ENCODE results near the gene EML5. TPM values are rescaled to one million over a fixed set of nuclear protein-coding genes. Genes with fewer than 3 reads are reported as not detected.

Gene EML5
- total RNA-seq, 3 donors from 2014 or later (not counting 1 experiment from before 2014, with no cell fraction given): 0.68 to 1.3 (median 1.0) TPM

- Histone ChIP-seq H3K4me3 (ENCODE audit: low read length) (no peak overlapping the region), H3K27me3 (ENCODE audit: control insufficient read depth, insufficient read depth, low read length) (no peaks in the 10 kb centered on the region), H3K36me3 (ENCODE audit: control insufficient read depth, insufficient read depth, low read length) (no peaks in the 10 kb centered on the region), H3K27ac (ENCODE audit: low read length) (no peak overlapping the region), H3K4me1 (ENCODE audit: control insufficient read depth, insufficient read depth, low read length) (no peaks in the 10 kb centered on the region), H3K9me3 (ENCODE audit: control insufficient read depth, insufficient read depth, low read length) (no peaks in the 10 kb centered on the region)
- no peak for DNase-seq
- no peak overlapping the region for H3K27ac Mint-ChIP-seq
- WGBS (ENCODE audit: insufficient coverage): 100% methylated on average over 3 of the region's 3 CpGs
- no peaks in the 10 kb centered on the region for H3K9me3 Mint-ChIP-seq
- TF ChIP-seq CTCF (IDR thresholded peaks at IDR 0.05): no peak
- H3K4me3 Mint-ChIP-seq: no peak overlapping the region
- H3K4me1 Mint-ChIP-seq: no peaks in the 10 kb centered on the region
- intact Hi-C loops (cut with micrococcal nuclease): no loop called here
- no peak for ATAC-seq
- peaks cover 13 to 28% of the 10 kb centered on the region in 2 donors for H3K27me3 Mint-ChIP-seq (ENCODE audit: low read depth in 2 of 2)
- no peaks in the 10 kb centered on the region for H3K36me3 Mint-ChIP-seq
Observed at GRCh38 chr14:88775532-88775931, 17.2 kb downstream of the EML5 start.

- Histone ChIP-seq H3K9me3 (ENCODE audit: control insufficient read depth, insufficient read depth, low read length) (peaks cover 18% of the 10 kb centered on the region), H3K4me1 (ENCODE audit: control insufficient read depth, insufficient read depth, low read length) (no peaks in the 10 kb centered on the region), H3K27ac (ENCODE audit: low read length) (no peak overlapping the region), H3K4me3 (ENCODE audit: low read length) (no peak overlapping the region), H3K27me3 (ENCODE audit: control insufficient read depth, insufficient read depth, low read length) (no peaks in the 10 kb centered on the region), H3K36me3 (ENCODE audit: control insufficient read depth, insufficient read depth, low read length) (no peaks in the 10 kb centered on the region)
- Mint-ChIP-seq H3K36me3 (no peaks in the 10 kb centered on the region), H3K27me3 (ENCODE audit: low read depth in 2 of 2) (peaks cover 8 to 11% of the 10 kb centered on the region in 2 donors), H3K4me1 (no peaks in the 10 kb centered on the region), H3K9me3 (peaks cover 0 to 7% of the 10 kb centered on the region in 2 donors), H3K27ac (no peak overlapping the region), H3K4me3 (no peak overlapping the region)
- ATAC-seq (no peak), DNase-seq (no peak)
- no peak for TF ChIP-seq CTCF (IDR thresholded peaks at IDR 0.05)
- intact Hi-C loops (cut with micrococcal nuclease): no loop called here
Observed at GRCh38 chr14:88770736-88771135, 22.0 kb downstream of the EML5 start.

- H3K36me3 ChIP-seq (ENCODE audit: control insufficient read depth, insufficient read depth, low read length): no peaks in the 10 kb centered on the region
- Mint-ChIP-seq H3K27ac (no peak overlapping the region), H3K9me3 (peaks cover 0 to 19% of the 10 kb centered on the region in 2 donors), H3K4me3 (no peak overlapping the region), H3K36me3 (no peaks in the 10 kb centered on the region), H3K4me1 (no peaks in the 10 kb centered on the region), H3K27me3 (ENCODE audit: low read depth in 2 of 2) (peaks cover 5 to 6% of the 10 kb centered on the region in 2 donors)
- DNase-seq: no peak
- intact Hi-C loops (cut with micrococcal nuclease): no loop called here
- WGBS (ENCODE audit: insufficient coverage): 83% methylated on average over 2 of the region's 2 CpGs
- TF ChIP-seq CTCF (IDR thresholded peaks at IDR 0.05): no peak
- no peaks in the 10 kb centered on the region for H3K4me1 ChIP-seq (ENCODE audit: control insufficient read depth, insufficient read depth, low read length)
- H3K4me3 ChIP-seq (ENCODE audit: low read length): no peak overlapping the region
- no peak overlapping the region for H3K27ac ChIP-seq (ENCODE audit: low read length)
- H3K27me3 ChIP-seq (ENCODE audit: control insufficient read depth, insufficient read depth, low read length): no peaks in the 10 kb centered on the region
- no peak for ATAC-seq
- peaks cover 24% of the 10 kb centered on the region for H3K9me3 ChIP-seq (ENCODE audit: control insufficient read depth, insufficient read depth, low read length)
Observed at GRCh38 chr14:88765130-88765529, 27.6 kb downstream of the EML5 start.

GRCh38 chr14:88753873-88754272 is 38.9 kb downstream of the EML5 start:
- TF ChIP-seq CTCF (IDR thresholded peaks at IDR 0.05): no peak

More at GRCh38 chr14:88753873-88754272, 38.9 kb downstream of the EML5 start:
- H3K36me3 ChIP-seq (ENCODE audit: control insufficient read depth, insufficient read depth, low read length): no peaks in the 10 kb centered on the region
- Mint-ChIP-seq H3K27ac (no peak overlapping the region), H3K36me3 (no peaks in the 10 kb centered on the region), H3K9me3 (no peaks in the 10 kb centered on the region), H3K27me3 (ENCODE audit: low read depth in 2 of 2) (peaks cover 7 to 37% of the 10 kb centered on the region in 2 donors), H3K4me1 (no peaks in the 10 kb centered on the region), H3K4me3 (no peak overlapping the region)
- ATAC-seq (no peak), DNase-seq (no peak)
- WGBS (ENCODE audit: insufficient coverage): no CpG with 5 or more reads among the region's 1 CpG
- no peak overlapping the region for H3K27ac ChIP-seq (ENCODE audit: low read length)
- H3K9me3 ChIP-seq (ENCODE audit: control insufficient read depth, insufficient read depth, low read length): no peaks in the 10 kb centered on the region
- H3K27me3 ChIP-seq (ENCODE audit: control insufficient read depth, insufficient read depth, low read length): no peaks in the 10 kb centered on the region
- no peak overlapping the region for H3K4me3 ChIP-seq (ENCODE audit: low read length)
- no peaks in the 10 kb centered on the region for H3K4me1 ChIP-seq (ENCODE audit: control insufficient read depth, insufficient read depth, low read length)
- intact Hi-C loops (cut with micrococcal nuclease): no loop called here
